ENCODE results near the gene PUM1.

DNA sequence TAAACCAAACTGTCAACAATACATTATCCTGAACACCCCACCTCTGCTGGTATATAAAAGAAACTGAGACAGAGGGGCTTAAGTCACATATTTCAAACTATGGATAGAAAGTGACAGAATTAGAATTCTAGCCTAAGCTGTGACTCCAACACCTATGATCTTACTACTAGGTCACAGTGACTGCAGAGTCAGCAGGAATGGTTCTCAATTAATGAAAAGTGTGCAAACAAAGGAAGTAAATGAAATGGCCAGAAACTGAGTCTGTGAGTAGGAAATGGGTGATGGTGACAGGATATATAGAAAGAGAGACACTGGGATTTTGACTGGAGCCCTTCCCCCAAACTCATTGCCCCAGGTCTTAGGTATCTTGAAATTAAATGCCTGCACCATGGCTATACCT, 118.3 kb downstream of the PUM1 start:
- TF ChIP-seq, protein P1, sequence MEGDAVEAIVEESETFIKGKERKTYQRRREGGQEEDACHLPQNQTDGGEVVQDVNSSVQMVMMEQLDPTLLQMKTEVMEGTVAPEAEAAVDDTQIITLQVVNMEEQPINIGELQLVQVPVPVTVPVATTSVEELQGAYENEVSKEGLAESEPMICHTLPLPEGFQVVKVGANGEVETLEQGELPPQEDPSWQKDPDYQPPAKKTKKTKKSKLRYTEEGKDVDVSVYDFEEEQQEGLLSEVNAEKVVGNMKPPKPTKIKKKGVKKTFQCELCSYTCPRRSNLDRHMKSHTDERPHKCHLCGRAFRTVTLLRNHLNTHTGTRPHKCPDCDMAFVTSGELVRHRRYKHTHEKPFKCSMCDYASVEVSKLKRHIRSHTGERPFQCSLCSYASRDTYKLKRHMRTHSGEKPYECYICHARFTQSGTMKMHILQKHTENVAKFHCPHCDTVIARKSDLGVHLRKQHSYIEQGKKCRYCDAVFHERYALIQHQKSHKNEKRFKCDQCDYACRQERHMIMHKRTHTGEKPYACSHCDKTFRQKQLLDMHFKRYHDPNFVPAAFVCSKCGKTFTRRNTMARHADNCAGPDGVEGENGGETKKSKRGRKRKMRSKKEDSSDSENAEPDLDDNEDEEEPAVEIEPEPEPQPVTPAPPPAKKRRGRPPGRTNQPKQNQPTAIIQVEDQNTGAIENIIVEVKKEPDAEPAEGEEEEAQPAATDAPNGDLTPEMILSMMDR (conservative IDR thresholded peaks at IDR 0.05; ENCODE audit: low read depth, low read length): no peak
- TF ChIP-seq EZH2 (IDR thresholded peaks at IDR 0.05; ENCODE audit: low read length, unreplicated experiment) (no peak), EZH2phosphoT487 (IDR thresholded peaks at IDR 0.05; ENCODE audit: borderline replicate concordance, low read length) (no peak)
